ENCODE data around the gene DENND5A.
A peak's percentile ranks its signal among the peaks of the same experiment; 100 is the strongest.
"Not testable (repeated sequence)": the region's sequence is repeated elsewhere in the genome, so short reads cannot be mapped to it uniquely, and the experiment has no call there.

The DENND5A gene

DNA sequence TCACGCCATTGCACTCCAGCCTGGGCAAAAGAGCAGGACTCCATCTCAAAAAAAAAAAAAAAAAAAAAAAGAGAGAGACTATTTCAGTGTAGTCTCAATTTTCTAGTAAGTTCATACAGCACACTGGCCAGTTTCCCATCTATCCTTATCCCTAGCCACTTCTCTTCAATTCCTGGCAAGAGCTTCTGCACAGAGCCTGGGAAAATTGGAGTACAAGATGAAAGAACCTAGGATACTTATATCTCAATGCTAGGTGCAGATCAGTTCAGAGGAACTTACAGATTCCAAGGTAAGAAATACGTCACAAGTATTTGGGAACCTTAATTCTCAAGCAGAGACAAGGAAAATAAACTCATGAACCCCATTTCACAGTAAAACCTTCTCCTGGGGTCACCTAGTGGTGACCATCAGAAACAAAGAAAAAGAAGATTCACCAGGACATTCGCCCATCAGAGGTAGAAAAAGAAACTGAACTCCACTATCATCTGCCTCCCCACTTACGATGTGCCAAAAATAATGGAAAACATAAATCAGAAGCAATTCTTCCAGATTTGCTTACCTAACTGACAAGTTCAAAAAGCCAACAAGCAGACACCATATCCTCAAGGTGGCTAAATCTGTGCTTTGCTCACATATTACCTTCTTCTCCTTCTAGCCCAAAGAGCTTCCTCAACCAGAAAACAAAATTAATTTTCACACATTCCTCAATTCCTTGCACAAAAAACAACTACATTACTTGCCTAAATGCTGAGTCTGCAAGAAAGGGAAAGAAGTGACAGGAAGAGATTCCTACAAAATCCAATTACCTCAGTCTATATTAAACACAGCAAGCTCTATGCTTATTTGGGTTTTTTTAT is 4.9 kb downstream of the DENND5A start:
- no peak overlapping the region for H3K27ac ChIP-seq (ENCODE audit: low read depth, low read length)
- peaks cover 9% of the 10 kb centered on the region for H3F3A ChIP-seq (ENCODE audit: control insufficient read depth, insufficient read depth)
- peak overlapping the region; percentile 19 for H3K4me3 ChIP-seq (ENCODE audit: low read length)
- no peaks in the 10 kb centered on the region for H3K36me3 ChIP-seq (ENCODE audit: control insufficient read depth, low read length)
- H3K9me3 ChIP-seq (ENCODE audit: control insufficient read depth, insufficient read depth, low read length) = no peaks in the 10 kb centered on the region
- no peak for TF ChIP-seq EZH2phosphoT487 (IDR thresholded peaks at IDR 0.05; ENCODE audit: borderline replicate concordance, low read length)
- TF ChIP-seq CTCF (IDR thresholded peaks at IDR 0.05; ENCODE audit: low read depth, low read length, poor library complexity, severe bottlenecking) = peak; percentile 41
- peaks cover 12% of the 10 kb centered on the region for H3K79me2 ChIP-seq (ENCODE audit: control insufficient read depth, low read length)
- H4K20me1 ChIP-seq (ENCODE audit: control insufficient read depth, insufficient read depth, low read depth, low read length) = 0 out of 2 replicates have a peak, but pooled peaks cover 4% of the 10 kb centered on the region
- no peaks in the 10 kb centered on the region for H3K9me2 ChIP-seq (replicated peaks; ENCODE audit: control insufficient read depth, low read length)
- H3K4me1 ChIP-seq (ENCODE audit: control insufficient read depth, low read length) = peaks cover 39% of the 10 kb centered on the region
- H3K4me2 ChIP-seq (ENCODE audit: low read length) = peak overlapping the region; percentile 60
- peaks cover 11% of the 10 kb centered on the region for H3K27me3 ChIP-seq (ENCODE audit: control insufficient read depth, low read length)

GRCh38 chr11:9258279-9258678 is 6.9 kb downstream of the DENND5A start:
- H3K9me2 ChIP-seq (replicated peaks; ENCODE audit: control insufficient read depth, low read length); H3K27me3 ChIP-seq (ENCODE audit: control insufficient read depth, low read length); H4K20me1 ChIP-seq (ENCODE audit: control insufficient read depth, insufficient read depth, low read depth, low read length); H3K27ac ChIP-seq (ENCODE audit: low read depth, low read length); H3K9me3 ChIP-seq (ENCODE audit: control insufficient read depth, insufficient read depth, low read length); H3K79me2 ChIP-seq (ENCODE audit: control insufficient read depth, low read length); H3K4me2 ChIP-seq (ENCODE audit: low read length); H3K4me3 ChIP-seq (ENCODE audit: low read length); H3K36me3 ChIP-seq (ENCODE audit: control insufficient read depth, low read length); H3F3A ChIP-seq (ENCODE audit: control insufficient read depth, insufficient read depth): not testable (repeated sequence)
- H3K4me1 ChIP-seq (ENCODE audit: control insufficient read depth, low read length) = peaks cover 28% of the 10 kb centered on the region

GRCh38 chr11:9254416-9254815 is 10.7 kb downstream of the DENND5A start:
- no peaks in the 10 kb centered on the region for H3K9me2 ChIP-seq (replicated peaks; ENCODE audit: control insufficient read depth, low read length)
- peaks cover 5% of the 10 kb centered on the region; the same call in 1 of the 2 replicates for H3F3A ChIP-seq (ENCODE audit: control insufficient read depth, insufficient read depth)
- no peaks in the 10 kb centered on the region for H3K27me3 ChIP-seq (ENCODE audit: control insufficient read depth, low read length)
- no peaks in the 10 kb centered on the region for H3K4me1 ChIP-seq (ENCODE audit: control insufficient read depth, low read length)
- H3K9me3 ChIP-seq (ENCODE audit: control insufficient read depth, insufficient read depth, low read length) = no peaks in the 10 kb centered on the region
- no peaks in the 10 kb centered on the region for H4K20me1 ChIP-seq (ENCODE audit: control insufficient read depth, insufficient read depth, low read depth, low read length)
- no peak overlapping the region for H3K27ac ChIP-seq (ENCODE audit: low read depth, low read length)
- no peak overlapping the region for H3K4me3 ChIP-seq (ENCODE audit: low read length)
- TF ChIP-seq EZH2phosphoT487 (IDR thresholded peaks at IDR 0.05; ENCODE audit: borderline replicate concordance, low read length) (no peak), CTCF (IDR thresholded peaks at IDR 0.05; ENCODE audit: low read depth, low read length, poor library complexity, severe bottlenecking) (no peak)
- peaks cover 2% of the 10 kb centered on the region for H3K79me2 ChIP-seq (ENCODE audit: control insufficient read depth, low read length)
- H3K36me3 ChIP-seq (ENCODE audit: control insufficient read depth, low read length) = no peaks in the 10 kb centered on the region
- H3K4me2 ChIP-seq (ENCODE audit: low read length) = no peak overlapping the region

GRCh38 chr11:9253086-9253485 is 12.1 kb downstream of the DENND5A start:
- peaks cover 4% of the 10 kb centered on the region; the same call in 1 of the 2 replicates for H3K27me3 ChIP-seq (ENCODE audit: control insufficient read depth, low read length)
- H3F3A ChIP-seq (ENCODE audit: control insufficient read depth, insufficient read depth) = peaks cover 5% of the 10 kb centered on the region; the same call in 1 of the 2 replicates
- no peak overlapping the region for H3K4me2 ChIP-seq (ENCODE audit: low read length)
- TF ChIP-seq EZH2phosphoT487 (IDR thresholded peaks at IDR 0.05; ENCODE audit: borderline replicate concordance, low read length) = no peak
- no peak for TF ChIP-seq CTCF (IDR thresholded peaks at IDR 0.05; ENCODE audit: low read depth, low read length, poor library complexity, severe bottlenecking)
- H3K36me3 ChIP-seq (ENCODE audit: control insufficient read depth, low read length) = no peaks in the 10 kb centered on the region
- no peak overlapping the region for H3K27ac ChIP-seq (ENCODE audit: low read depth, low read length)
- no peak overlapping the region for H3K4me3 ChIP-seq (ENCODE audit: low read length)
- H3K9me2 ChIP-seq (replicated peaks; ENCODE audit: control insufficient read depth, low read length) = no peaks in the 10 kb centered on the region
- no peaks in the 10 kb centered on the region for H3K79me2 ChIP-seq (ENCODE audit: control insufficient read depth, low read length)
- H4K20me1 ChIP-seq (ENCODE audit: control insufficient read depth, insufficient read depth, low read depth, low read length) = 0 out of 2 replicates have a peak, but pooled peaks cover 3% of the 10 kb centered on the region
- no peaks in the 10 kb centered on the region for H3K9me3 ChIP-seq (ENCODE audit: control insufficient read depth, insufficient read depth, low read length)
- no peaks in the 10 kb centered on the region for H3K4me1 ChIP-seq (ENCODE audit: control insufficient read depth, low read length)

All from DOHH2 (cell line).